22Rv1 (cell line): Measurements from ENCODE around the gene MCU.

Experiments
- ZFX ChIP-seq: fragments of 450-650 bp; IDR thresholded peaks from 2 replicates; pipeline ENCODE4 v1.6.1; 2017; ENCODE audit warnings: antibody characterized with exemption, borderline replicate concordance
- TF ChIP-seq, protein P1 (sequence below): fragments of 450-650 bp; IDR thresholded peaks from 2 replicates; pipeline ENCODE4 v1.5.1; 2017; ENCODE audit warnings: mild to moderate bottlenecking

DNA sequence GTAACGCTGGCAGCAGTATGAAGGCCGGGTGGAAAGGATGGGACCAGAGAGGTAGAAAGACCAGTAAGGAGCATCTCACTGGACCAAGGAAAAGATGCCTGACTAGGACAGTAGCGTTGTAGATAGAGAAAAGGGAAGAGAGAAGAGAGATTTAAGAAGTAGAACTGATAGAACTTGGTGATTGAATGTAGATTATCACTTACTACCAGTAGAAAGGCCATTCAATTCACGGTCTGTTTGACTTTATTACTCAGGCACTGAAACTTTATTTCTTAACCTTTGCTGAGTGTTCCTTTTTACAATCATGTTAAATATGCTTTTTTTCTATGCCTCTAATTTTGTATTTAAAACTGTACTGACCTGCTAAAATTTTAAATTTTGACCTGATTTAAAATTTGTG, 12.2 kb downstream of the MCU start:
- TF ChIP-seq, protein P1, sequence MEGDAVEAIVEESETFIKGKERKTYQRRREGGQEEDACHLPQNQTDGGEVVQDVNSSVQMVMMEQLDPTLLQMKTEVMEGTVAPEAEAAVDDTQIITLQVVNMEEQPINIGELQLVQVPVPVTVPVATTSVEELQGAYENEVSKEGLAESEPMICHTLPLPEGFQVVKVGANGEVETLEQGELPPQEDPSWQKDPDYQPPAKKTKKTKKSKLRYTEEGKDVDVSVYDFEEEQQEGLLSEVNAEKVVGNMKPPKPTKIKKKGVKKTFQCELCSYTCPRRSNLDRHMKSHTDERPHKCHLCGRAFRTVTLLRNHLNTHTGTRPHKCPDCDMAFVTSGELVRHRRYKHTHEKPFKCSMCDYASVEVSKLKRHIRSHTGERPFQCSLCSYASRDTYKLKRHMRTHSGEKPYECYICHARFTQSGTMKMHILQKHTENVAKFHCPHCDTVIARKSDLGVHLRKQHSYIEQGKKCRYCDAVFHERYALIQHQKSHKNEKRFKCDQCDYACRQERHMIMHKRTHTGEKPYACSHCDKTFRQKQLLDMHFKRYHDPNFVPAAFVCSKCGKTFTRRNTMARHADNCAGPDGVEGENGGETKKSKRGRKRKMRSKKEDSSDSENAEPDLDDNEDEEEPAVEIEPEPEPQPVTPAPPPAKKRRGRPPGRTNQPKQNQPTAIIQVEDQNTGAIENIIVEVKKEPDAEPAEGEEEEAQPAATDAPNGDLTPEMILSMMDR = no peak
- TF ChIP-seq ZFX = no peak
